HepG2 (cell line): Measurements from ENCODE around the gene ARHGAP21. TPM values are rescaled to one million over a fixed set of nuclear protein-coding genes. Genes with fewer than 3 reads are reported as not detected.

ENCODE experiments used
- ATAC-seq: fragments of 200-7000 bp; cut with Tn5 transposase; 3 replicates; pipeline ENCODE4 v1.9.1; 2020; ENCODE audit warnings: mild to moderate bottlenecking, moderate library complexity
- BruUV-seq: library from RNA; stranded (reverse); fragments of 400-500 nt; replicated peaks from 2 replicates; lab custom pipeline; 2021; lab: Mats Ljungman, UMichigan
- CTCF ChIA-PET: fragments of 300-600 bp; formaldehyde crosslinking; extraction: SDS; loops from one replicate; lab custom pipeline; 2021; ENCODE audit warnings: low total read pairs, inconsistent platforms, low intra/inter-chr PET ratio; lab: Yijun Ruan, JAX
- POLR2A ChIA-PET: fragments of 350-600 bp; sonication (Branson Sonifier 250); formaldehyde crosslinking; loops from one replicate; lab custom pipeline; 2020; ENCODE audit warnings: antibody characterized with exemption, inconsistent platforms; lab: Yijun Ruan, JAX
- DNase-seq: peaks from one replicate; pipeline ENCODE4 v3.0.0-alpha.2; 2015; ENCODE audit warnings: low spot score
- FAIRE-seq: peaks from 3 replicates; lab custom pipeline; 2011; peaks lifted over from hg19 to GRCh38; lab: Jason Lieb, UNC
- H2AFZ ChIP-seq: one replicate; pipeline ENCODE4 v1.6.1; 2011; ENCODE audit warnings: low read length, inconsistent platforms
- H3K27ac ChIP-seq: fragments of 300-600 bp; 3 replicates; pipeline ENCODE4 v1.8.0; 2011; ENCODE audit warnings: mixed run types, mild to moderate bottlenecking, mixed read lengths, low read length, inconsistent platforms; ENCODE audit not compliant: insufficient read depth; ENCODE audit errors: extremely low read length
- H3K27me3 ChIP-seq, 2 experiments: fragments of 200-600 bp in 1 of 2; 2 replicates in 1 of 2; 3 replicates in 1 of 2; pipeline versions ENCODE4 v1.6.0 to v1.8.0; 2011; ENCODE audit warnings: low read length in 2 of 2, mild to moderate bottlenecking in 2 of 2, moderate library complexity in 2 of 2, inconsistent platforms in 1 of 2; ENCODE audit not compliant: insufficient read depth in 2 of 2, control insufficient read depth in 1 of 2
- H3K36me3 ChIP-seq, 2 experiments: fragments of 200-600 bp in 1 of 2; replicated peaks in 1 of 2; 2 replicates in 1 of 2; 3 replicates in 1 of 2; pipeline versions ENCODE4 v1.5.1 to v1.8.0; 2011; ENCODE audit warnings: low read length in 2 of 2, inconsistent platforms in 1 of 2; ENCODE audit not compliant: insufficient read depth in 2 of 2, control insufficient read depth in 1 of 2
- H3K4me1 ChIP-seq: 2 replicates; pipeline ENCODE4 v1.5.1; 2012; ENCODE audit warnings: low read length, inconsistent platforms; ENCODE audit not compliant: insufficient read depth
- H3K4me2 ChIP-seq: 2 replicates; pipeline ENCODE4 v1.6.0; 2011; ENCODE audit warnings: low read depth, low read length, inconsistent platforms
- H3K4me3 ChIP-seq, 3 experiments: fragments of 200-600 bp in 1 of 3; sonication (generic), shearing (Covaris generic) in 1 of 3; replicated peaks in 1 of 3; 2 replicates each; pipeline ENCODE4 v1.5.1; 2011 to 2016; ENCODE audit warnings: low read length in 3 of 3, inconsistent platforms in 2 of 3, low read depth in 2 of 3, mild to moderate bottlenecking in 2 of 3, control low read depth in 1 of 3, mixed read lengths in 1 of 3; ENCODE audit not compliant: insufficient read depth in 1 of 3
- H3K79me2 ChIP-seq: one replicate; pipeline ENCODE4 v1.6.1; 2011; ENCODE audit warnings: low read length, inconsistent platforms; ENCODE audit not compliant: insufficient read depth
- H3K9ac ChIP-seq: 2 replicates; pipeline ENCODE4 v1.6.0; 2011; ENCODE audit warnings: mild to moderate bottlenecking, low read depth, low read length, inconsistent platforms; ENCODE audit not compliant: insufficient read depth
- H3K9me3 ChIP-seq: 2 replicates; pipeline ENCODE4 v1.5.1; 2012; ENCODE audit warnings: mild to moderate bottlenecking, low read length
- H4K20me1 ChIP-seq: 2 replicates; pipeline ENCODE4 v1.6.0; 2011; ENCODE audit warnings: inconsistent platforms, mild to moderate bottlenecking, low read length, moderate library complexity; ENCODE audit not compliant: insufficient read depth
- ATF7 ChIP-seq, 2 experiments: fragments of 450-650 bp in 1 of 2; sonication (generic) in 1 of 2; formaldehyde crosslinking in 1 of 2; IDR thresholded peaks; 2 replicates each; pipeline versions ENCODE4 v1.4.0 to v1.6.1; 2016 to 2020; ENCODE audit warnings: antibody characterized with exemption in 1 of 2, mild to moderate bottlenecking in 1 of 2, missing genetic modification reagents in 1 of 2
- CENPT ChIP-seq: sonication (generic); formaldehyde crosslinking; IDR thresholded peaks from 2 replicates; pipeline ENCODE4 v1.8.0; 2022; ENCODE audit warnings: low read depth, mild to moderate bottlenecking, moderate library complexity, missing genetic modification reagents
- DZIP1 ChIP-seq: sonication (generic); formaldehyde crosslinking; IDR thresholded peaks from 2 replicates; pipeline ENCODE4 v1.5.0; 2020; ENCODE audit warnings: mild to moderate bottlenecking, missing genetic modification reagents
- ZNF264 ChIP-seq: sonication (generic); formaldehyde crosslinking; IDR thresholded peaks from 2 replicates; pipeline ENCODE4 v1.4.0; 2020; ENCODE audit warnings: missing genetic modification reagents
- WGBS: methylation state at CpG from one replicate; pipeline ENCODE4 v1.1.6; 2017; ENCODE audit warnings: low lambda C conversion rate; 5-methylcytosine and 5-hydroxymethylcytosine counted together
- in situ Hi-C: cut with HindIII; loops from 2 replicates; pipeline ENCODE4 v1.10.0; 2017; ENCODE audit warnings: low pct_unique_long_range_greater_than_20kb; ENCODE audit not compliant: extremely low pct_ligation_motif_present
- intact Hi-C: fragments of 100-400 bp; cut with micrococcal nuclease; formaldehyde crosslinking; loops from one replicate; pipeline ENCODE4 v1.10.0; 2022; ENCODE audit not compliant: unreplicated experiment
- polyA plus RNA-seq, 8 experiments: library from polyadenylated mRNA; depleted of rRNA in 3 of 8; stranded (reverse) in 7 of 8; unstranded in 1 of 8; fragments of >200 nt; fragmentation: Illumina TruSeq in 4 of 8; extraction: Trizol in 4 of 8; gene quantifications; 2 replicates each; pipeline versions ENCODE4 v1.2.1 to v1.2.3, GENCODE V29; 2011 to 2016; ENCODE audit warnings: low read depth in 4 of 8, missing spikeins in 1 of 8, mixed read lengths in 1 of 8; ENCODE audit not compliant: insufficient read depth in 1 of 8
- total RNA-seq, 5 experiments: library from RNA; depleted of rRNA; stranded (reverse); fragments of >200 nt; fragmentation: Illumina TruSeq; extraction: Trizol; gene quantifications; 2 replicates each; pipeline ENCODE4 v1.2.3, GENCODE V29; 2016; ENCODE audit warnings: low read depth in 1 of 5

ARHGAP21 gene
- total and polyA plus RNA-seq, 2 of the 13 experiments (the other 11 are each of a cell fraction or from before 2014, with no cell fraction given) = 23.9 to 26.6 TPM

DNA sequence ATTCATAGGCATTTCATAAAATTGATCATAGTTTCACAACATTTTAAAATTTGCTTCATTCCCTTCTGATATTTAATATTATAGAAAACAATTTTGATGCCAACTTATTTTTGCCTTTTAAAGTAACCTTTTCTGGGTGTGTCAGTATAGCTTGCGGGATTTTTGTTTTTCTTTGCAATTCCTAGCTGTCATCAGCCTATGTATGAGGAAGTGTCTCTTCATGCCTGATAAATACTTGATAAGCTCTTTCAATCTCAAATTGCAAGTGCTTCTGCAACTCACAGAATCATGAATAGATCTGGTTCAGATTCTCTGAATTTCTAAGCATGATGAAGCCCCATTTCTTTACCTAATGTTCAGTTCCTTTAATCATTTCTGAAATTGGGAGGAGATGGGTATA lies 28.0 kb upstream of the ARHGAP21 start (continued):
- TF ChIP-seq DZIP1 (CRISPR knock-in tag) (no peak), ZNF264 (no peak)

- no peak for FAIRE-seq
- no peaks in the 10 kb centered on the region for H4K20me1 ChIP-seq
- ChIA-PET POLR2A (no interaction called here), CTCF (no interaction called here)
- in situ Hi-C loops = no loop called here
- TF ChIP-seq ATF7 (IDR thresholded peaks at IDR 0.05) (0 out of 2 replicates have a peak, but pooled peaks have one; percentile 21), ATF7 (CRISPR knock-in tag; IDR thresholded peaks at IDR 0.05) (no peak), CENPT (CRISPR knock-in tag) (no peak)
- DNase-seq = no peak
- no peak overlapping the region for H3K27ac ChIP-seq
- no peaks in the 10 kb centered on the region for H3K4me1 ChIP-seq
- no TSS peak for BruUV-seq
- no peak overlapping the region for H3K9ac ChIP-seq
- H3K9me3 ChIP-seq = no peaks in the 10 kb centered on the region
- intact Hi-C loops = no loop called here
- H3K27me3 ChIP-seq = no peaks in the 10 kb centered on the region
- no peaks in the 10 kb centered on the region for H3K79me2 ChIP-seq
- H3K4me2 ChIP-seq = no peak overlapping the region
- no peak for ATAC-seq
- no peaks in the 10 kb centered on the region for H3K36me3 ChIP-seq
- H2AFZ ChIP-seq = no peak overlapping the region
- H3K4me3 ChIP-seq = no peak overlapping the region
- WGBS = 49% methylated on average over 2 of the region's 2 CpGs
These were observed 27.0 kb upstream of the ARHGAP21 start for GRCh38 chr10:24750695-24751094.
